VCaP (cell line): ENCODE results near the gene KCNG4.

Experiments
- H3K27ac ChIP-seq: fragments of 450-650 bp; 2 replicates; pipeline ENCODE4 v1.5.1; 2017
- TF ChIP-seq, protein P1 (sequence below): fragments of 450-650 bp; conservative IDR thresholded peaks from 2 replicates; pipeline ENCODE4 v1.5.1; 2017; ENCODE audit warnings: mild to moderate bottlenecking, moderate library complexity

Gene KCNG4

DNA sequence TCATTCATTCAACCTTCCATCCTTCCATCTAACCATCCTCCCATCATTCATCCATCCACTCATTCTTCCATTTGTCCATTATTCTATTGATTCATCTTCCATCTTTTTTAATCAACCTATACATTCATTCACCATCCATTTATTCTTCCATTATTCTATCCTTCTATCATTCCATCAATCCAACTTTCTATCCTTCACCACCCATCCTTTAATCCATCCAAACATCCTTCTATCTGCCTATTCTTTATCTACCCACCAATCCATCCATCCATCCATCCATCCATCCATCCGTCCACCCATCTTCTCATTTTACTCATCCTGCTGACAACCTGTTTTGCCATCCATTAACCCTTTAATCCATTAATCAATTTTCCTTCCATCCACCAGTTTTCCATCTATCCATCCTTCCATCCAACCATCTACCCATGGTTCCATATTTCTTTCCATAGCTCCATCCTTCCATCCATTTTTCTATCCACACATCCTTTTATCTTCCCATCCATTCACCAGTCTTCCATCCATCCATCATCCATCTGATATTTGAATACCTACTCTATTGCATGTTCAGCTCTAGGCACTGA is 33.0 kb upstream of the KCNG4 start:
- no peak overlapping the region for H3K27ac ChIP-seq
- TF ChIP-seq, protein P1, sequence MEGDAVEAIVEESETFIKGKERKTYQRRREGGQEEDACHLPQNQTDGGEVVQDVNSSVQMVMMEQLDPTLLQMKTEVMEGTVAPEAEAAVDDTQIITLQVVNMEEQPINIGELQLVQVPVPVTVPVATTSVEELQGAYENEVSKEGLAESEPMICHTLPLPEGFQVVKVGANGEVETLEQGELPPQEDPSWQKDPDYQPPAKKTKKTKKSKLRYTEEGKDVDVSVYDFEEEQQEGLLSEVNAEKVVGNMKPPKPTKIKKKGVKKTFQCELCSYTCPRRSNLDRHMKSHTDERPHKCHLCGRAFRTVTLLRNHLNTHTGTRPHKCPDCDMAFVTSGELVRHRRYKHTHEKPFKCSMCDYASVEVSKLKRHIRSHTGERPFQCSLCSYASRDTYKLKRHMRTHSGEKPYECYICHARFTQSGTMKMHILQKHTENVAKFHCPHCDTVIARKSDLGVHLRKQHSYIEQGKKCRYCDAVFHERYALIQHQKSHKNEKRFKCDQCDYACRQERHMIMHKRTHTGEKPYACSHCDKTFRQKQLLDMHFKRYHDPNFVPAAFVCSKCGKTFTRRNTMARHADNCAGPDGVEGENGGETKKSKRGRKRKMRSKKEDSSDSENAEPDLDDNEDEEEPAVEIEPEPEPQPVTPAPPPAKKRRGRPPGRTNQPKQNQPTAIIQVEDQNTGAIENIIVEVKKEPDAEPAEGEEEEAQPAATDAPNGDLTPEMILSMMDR = no peak

DNA sequence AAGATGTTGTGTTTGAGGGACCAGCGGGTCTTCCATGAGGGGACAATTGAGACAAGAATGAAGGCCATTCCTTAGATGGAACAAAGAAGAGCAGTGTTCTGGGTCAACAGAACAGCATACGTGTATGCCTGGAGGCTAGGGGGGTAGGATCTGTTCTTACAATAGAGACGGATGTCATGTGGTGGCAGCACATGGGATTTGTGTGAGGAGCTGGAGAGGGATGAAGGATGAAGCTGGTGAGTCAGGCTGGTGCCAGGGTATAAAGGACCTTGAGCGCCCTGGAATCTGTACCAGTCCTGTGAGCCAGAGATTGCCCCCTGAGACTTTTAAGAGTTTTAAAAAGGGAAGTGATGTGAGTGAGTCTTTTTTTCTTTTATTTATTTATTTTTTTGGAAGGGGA is 32.1 kb upstream of the KCNG4 start:
- H3K27ac ChIP-seq = no peak overlapping the region
- TF ChIP-seq, protein P1 = no peak

DNA sequence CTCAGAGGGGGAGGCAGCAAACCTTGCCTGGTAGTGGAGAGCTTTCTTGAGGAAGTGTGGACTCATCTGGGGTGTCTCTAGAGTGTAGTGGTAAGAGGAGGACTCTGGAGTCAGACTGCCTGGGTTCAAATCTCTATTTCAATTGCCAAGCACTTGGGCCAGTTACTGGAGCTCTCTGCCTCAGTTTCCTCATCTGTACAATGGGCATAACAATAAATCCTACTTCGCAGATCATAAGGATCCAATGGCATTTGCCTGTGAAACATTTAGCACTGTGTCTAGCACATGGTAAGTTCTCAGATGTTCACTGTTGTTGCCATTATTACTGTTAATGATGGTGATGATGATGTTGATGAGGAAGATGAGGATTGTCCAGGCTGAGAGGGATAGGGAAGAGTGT is 31.2 kb upstream of the KCNG4 start:
- TF ChIP-seq, protein P1 = no peak
- no peak overlapping the region for H3K27ac ChIP-seq

DNA sequence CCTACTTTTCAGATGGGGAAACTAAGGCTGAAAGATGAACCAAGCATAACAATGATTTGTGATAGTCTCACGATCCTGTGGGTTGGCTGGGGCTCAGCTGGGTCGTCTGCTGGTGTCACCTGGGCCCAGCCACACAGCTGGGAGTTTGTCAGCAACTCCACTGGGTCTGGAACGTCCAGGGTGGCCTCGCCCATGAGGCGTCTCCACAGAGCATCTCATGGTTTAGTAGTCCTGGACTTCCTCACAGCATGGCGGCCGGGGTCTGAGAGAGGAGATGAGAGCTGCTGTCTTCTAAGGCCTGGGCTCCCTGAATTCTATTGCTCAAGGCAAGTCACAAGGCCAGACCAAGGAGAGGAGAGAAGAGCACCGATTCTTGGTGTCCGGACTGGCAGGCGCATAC is 30.7 kb upstream of the KCNG4 start:
- no peak overlapping the region for H3K27ac ChIP-seq
- TF ChIP-seq, protein P1 = no peak

DNA sequence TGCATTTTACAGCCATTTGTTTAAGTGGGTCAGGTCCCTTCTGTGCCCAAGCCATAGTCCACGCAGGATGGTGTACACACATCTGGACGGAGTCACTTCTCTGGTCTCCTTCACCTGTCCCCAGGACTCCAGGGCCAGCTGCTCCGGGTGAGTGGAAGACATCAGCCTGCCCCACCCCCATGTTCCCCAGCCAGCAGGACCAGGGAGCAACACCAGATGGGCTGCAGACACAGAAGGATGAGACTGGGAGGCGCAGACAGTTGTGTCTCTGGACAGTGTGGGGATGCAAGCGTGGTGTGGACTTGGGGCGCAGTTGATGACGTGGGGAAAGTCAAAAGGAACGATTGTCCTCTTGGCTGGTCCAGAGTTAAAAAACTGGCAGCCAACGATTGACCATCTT is 30.3 kb upstream of the KCNG4 start:
- TF ChIP-seq, protein P1 = no peak
- no peak overlapping the region for H3K27ac ChIP-seq

DNA sequence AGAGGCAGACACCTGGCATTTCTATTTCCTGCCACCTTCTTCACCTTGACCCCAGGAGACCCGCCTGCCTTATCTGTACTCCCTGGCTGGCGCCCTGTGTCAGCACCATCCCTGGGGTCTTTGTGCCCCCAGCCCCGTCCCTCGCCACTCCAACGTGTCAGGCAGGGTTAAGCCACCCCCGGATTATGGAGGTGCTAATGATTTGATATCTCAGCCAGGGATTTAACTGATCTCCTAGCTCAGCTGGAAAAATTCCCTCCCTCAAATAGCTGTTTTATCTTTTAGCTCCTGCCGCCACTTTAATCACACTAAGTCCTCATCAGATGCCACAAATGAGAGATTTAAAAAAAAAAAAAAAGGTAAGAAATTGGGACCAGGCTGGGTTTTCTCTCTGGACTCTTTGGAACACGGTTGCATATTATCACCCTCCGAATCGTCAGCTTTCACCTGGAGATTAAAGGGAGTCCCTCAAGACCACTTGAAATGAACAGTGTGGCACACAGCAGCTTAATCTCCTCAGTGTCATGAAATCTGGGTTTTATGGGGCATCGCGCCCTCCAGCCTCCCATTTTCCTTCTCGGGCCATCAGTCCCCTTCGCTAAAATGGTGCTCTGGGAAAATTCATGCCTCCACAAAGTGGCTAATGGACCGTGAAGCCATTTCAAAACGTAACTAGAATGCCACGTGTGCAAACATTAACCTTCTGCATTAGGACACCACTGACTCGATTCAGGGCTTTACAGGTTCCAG is 28.7 kb upstream of the KCNG4 start:
- TF ChIP-seq, protein P1 = no peak
- no peak overlapping the region for H3K27ac ChIP-seq

DNA sequence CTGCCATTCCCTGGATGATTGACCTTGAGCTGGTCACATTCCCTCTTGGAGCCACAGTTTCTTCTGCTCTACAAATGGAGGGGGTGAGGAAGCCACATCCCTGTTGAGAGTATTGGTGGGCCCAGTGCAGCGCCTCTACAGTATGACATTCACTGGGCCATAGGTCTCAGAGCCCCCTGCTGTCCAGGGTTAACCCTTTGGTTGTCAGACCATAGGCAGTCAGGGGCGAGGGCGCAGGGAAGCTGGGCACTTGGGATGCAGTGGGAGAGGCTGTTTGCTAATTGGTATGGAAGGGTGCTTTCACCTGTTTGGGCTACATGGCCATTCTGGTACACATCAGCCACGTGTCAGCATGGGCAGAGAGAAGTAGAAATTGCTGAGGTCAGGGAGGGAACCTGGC is 27.6 kb upstream of the KCNG4 start:
- H3K27ac ChIP-seq = no peak overlapping the region
- TF ChIP-seq, protein P1 = no peak
